H1 (cell line): ENCODE measurements around the gene RFPL3. TPM values are rescaled to one million over a fixed set of nuclear protein-coding genes. Genes with fewer than 3 reads are reported as not detected.

Experiments
- CTCF ChIA-PET: fragments of 300-600 bp; sonication (Branson Sonifier 250); formaldehyde crosslinking; loops from one replicate; lab custom pipeline; 2021; ENCODE audit not compliant: partially characterized antibody; lab: Charles Lee
- POLR2A ChIA-PET: fragments of 300-600 bp; sonication (Branson Sonifier 250); formaldehyde crosslinking; loops from one replicate; lab custom pipeline; 2021; ENCODE audit warnings: inconsistent platforms; ENCODE audit not compliant: partially characterized antibody; lab: Charles Lee
- DNase-seq, 2 experiments: peaks; one replicate each; pipeline versions ENCODE4 v3.0.0 to v3.0.0-alpha.2; 2010 to 2022; ENCODE audit warnings: low spot score in 2 of 2, low read depth in 1 of 2, mixed read lengths in 1 of 2
- FAIRE-seq: peaks from 2 replicates; lab custom pipeline; 2011; peaks lifted over from hg19 to GRCh38; lab: Jason Lieb, UNC
- H2AFZ ChIP-seq: 2 replicates; pipeline ENCODE4 v1.8.1; 2012; ENCODE audit warnings: low read length, inconsistent platforms
- H2AK5ac ChIP-seq: 2 replicates; pipeline ENCODE4 v1.6.1; 2013; ENCODE audit warnings: low read depth, low read length
- H2BK120ac ChIP-seq: replicated peaks from 2 replicates; pipeline ENCODE3; 2013; ENCODE audit warnings: low read depth, low read length, inconsistent platforms
- H2BK12ac ChIP-seq: 2 replicates; pipeline ENCODE4 v1.6.1; 2013; ENCODE audit warnings: low read depth, low read length
- H2BK15ac ChIP-seq: 2 replicates; pipeline ENCODE4 v1.6.1; 2013; ENCODE audit warnings: low read length
- H2BK20ac ChIP-seq: 2 replicates; pipeline ENCODE4 v1.6.1; 2013; ENCODE audit warnings: low read length
- H2BK5ac ChIP-seq: 2 replicates; pipeline ENCODE4 v1.6.1; 2013; ENCODE audit warnings: low read depth, low read length
- H3K14ac ChIP-seq: 2 replicates; pipeline ENCODE4 v1.6.1; 2013; ENCODE audit warnings: inconsistent platforms; ENCODE audit not compliant: insufficient read length
- H3K18ac ChIP-seq: 2 replicates; pipeline ENCODE4 v1.6.1; 2013; ENCODE audit warnings: low read length; ENCODE audit errors: extremely low read depth
- H3K23ac ChIP-seq: 2 replicates; pipeline ENCODE4 v1.6.1; 2013; ENCODE audit warnings: inconsistent platforms; ENCODE audit not compliant: insufficient read length
- H3K23me2 ChIP-seq: 2 replicates; pipeline ENCODE4 v1.6.1; 2013; ENCODE audit warnings: low read depth, low read length
- H3K27ac ChIP-seq: 2 replicates; pipeline ENCODE4 v1.6.1; 2011; ENCODE audit warnings: low read depth, low read length, inconsistent platforms
- H3K27me3 ChIP-seq, 4 experiments: replicated peaks in 1 of 4; 1 replicate in 1 of 4; 2 replicates in 3 of 4; pipeline versions ENCODE4 v1.6.1 to v1.8.1; 2011 to 2013; ENCODE audit warnings: low read length in 3 of 4, mild to moderate bottlenecking in 3 of 4, inconsistent platforms in 2 of 4, mixed read lengths in 2 of 4, moderate library complexity in 1 of 4; ENCODE audit not compliant: control insufficient read depth in 3 of 4, insufficient read depth in 3 of 4; ENCODE audit errors: extremely low read depth in 1 of 4
- H3K36me3 ChIP-seq, 4 experiments: 2 replicates each; pipeline versions ENCODE4 v1.6.1 to v1.8.1; 2011 to 2013; ENCODE audit warnings: mild to moderate bottlenecking in 4 of 4, low read length in 3 of 4, moderate library complexity in 2 of 4, control low read depth in 1 of 4, inconsistent platforms in 1 of 4; ENCODE audit not compliant: insufficient read depth in 4 of 4, control insufficient read depth in 2 of 4
- H3K4ac ChIP-seq: replicated peaks from 2 replicates; pipeline ENCODE3; 2013; ENCODE audit warnings: low read length, low read depth, mixed read lengths, inconsistent platforms; ENCODE audit not compliant: insufficient read length
- H3K4me1 ChIP-seq, 4 experiments: replicated peaks in 1 of 4; 1 replicate in 1 of 4; 2 replicates in 3 of 4; pipeline versions ENCODE4 v1.6.1 to v1.8.1; 2011 to 2013; ENCODE audit warnings: low read length in 3 of 4, inconsistent platforms in 2 of 4, mixed read lengths in 1 of 4; ENCODE audit not compliant: insufficient read depth in 4 of 4, control insufficient read depth in 3 of 4
- H3K4me2 ChIP-seq, 2 experiments: 2 replicates each; pipeline versions ENCODE4 v1.6.1 to v1.8.1; 2011 to 2013; ENCODE audit warnings: low read depth in 2 of 2, low read length in 2 of 2, control low read depth in 1 of 2, inconsistent platforms in 1 of 2, mild to moderate bottlenecking in 1 of 2; ENCODE audit not compliant: insufficient read depth in 1 of 2
- H3K4me3 ChIP-seq, 4 experiments: fragments of 200-600, 300-600 bp in 1 of 4; sonication (generic), shearing (Covaris generic), sonication (Bioruptor Twin) in 1 of 4; 2 replicates each; pipeline versions ENCODE4 v1.5.1 to v1.8.1; 2011 to 2016; ENCODE audit warnings: low read length in 4 of 4, low read depth in 3 of 4, control low read depth in 2 of 4, inconsistent platforms in 2 of 4, mild to moderate bottlenecking in 2 of 4, mixed read lengths in 1 of 4, moderate library complexity in 1 of 4; ENCODE audit not compliant: insufficient read depth in 2 of 4; ENCODE audit errors: extremely low read depth in 1 of 4
- H3K56ac ChIP-seq: replicated peaks from 2 replicates; pipeline ENCODE3; 2013; ENCODE audit warnings: low read depth, mild to moderate bottlenecking, mixed read lengths, low read length, inconsistent platforms; ENCODE audit not compliant: insufficient read length
- H3K79me1 ChIP-seq: 2 replicates; pipeline ENCODE4 v1.6.1; 2013; ENCODE audit warnings: low read depth, low read length, control low read depth
- H3K79me2 ChIP-seq, 2 experiments: 2 replicates each; pipeline versions ENCODE4 v1.6.1 to v1.8.1; 2012 to 2013; ENCODE audit warnings: low read length in 2 of 2, mild to moderate bottlenecking in 2 of 2, inconsistent platforms in 1 of 2; ENCODE audit not compliant: insufficient read depth in 2 of 2, control insufficient read depth in 1 of 2
- H3K9ac ChIP-seq, 4 experiments: replicated peaks in 1 of 4; 1 replicate in 1 of 4; 2 replicates in 3 of 4; pipeline versions ENCODE4 v1.6.1 to v1.8.1; 2011 to 2013; ENCODE audit warnings: low read depth in 3 of 4, low read length in 3 of 4, control low read depth in 2 of 4, mild to moderate bottlenecking in 2 of 4, moderate library complexity in 2 of 4, inconsistent platforms in 1 of 4; ENCODE audit errors: extremely low read depth in 1 of 4
- H3K9me3 ChIP-seq, 2 experiments: 2 replicates each; pipeline versions ENCODE4 v1.6.1 to v1.8.1; 2012 to 2013; ENCODE audit warnings: mild to moderate bottlenecking in 2 of 2, moderate library complexity in 2 of 2, control low read depth in 1 of 2, inconsistent platforms in 1 of 2, low read depth in 1 of 2, low read length in 1 of 2, mixed read lengths in 1 of 2; ENCODE audit not compliant: insufficient read depth in 2 of 2
- H4K20me1 ChIP-seq, 2 experiments: replicated peaks in 1 of 2; 2 replicates each; pipeline versions ENCODE3 to v1.8.1; 2011 to 2013; ENCODE audit warnings: inconsistent platforms in 2 of 2, low read length in 2 of 2, mild to moderate bottlenecking in 1 of 2; ENCODE audit not compliant: insufficient read depth in 2 of 2, control insufficient read depth in 1 of 2
- H4K5ac ChIP-seq: 2 replicates; pipeline ENCODE4 v1.6.1; 2013; ENCODE audit warnings: low read length, low read depth, mixed read lengths, inconsistent platforms; ENCODE audit not compliant: insufficient read length
- H4K8ac ChIP-seq: 2 replicates; pipeline ENCODE4 v1.8.0; 2013; ENCODE audit warnings: mild to moderate bottlenecking, moderate library complexity, low read length, inconsistent platforms; ENCODE audit not compliant: insufficient read depth; ENCODE audit errors: extremely low read depth
- H4K91ac ChIP-seq: replicated peaks from 2 replicates; pipeline ENCODE3; 2013; ENCODE audit warnings: low read length, mixed read lengths, inconsistent platforms; ENCODE audit not compliant: insufficient read length
- BRCA1 ChIP-seq: IDR thresholded peaks from 2 replicates; pipeline ENCODE4 v1.6.1; 2012; ENCODE audit warnings: low read depth, low read length, improper control_type of control experiment
- CEBPB ChIP-seq: IDR thresholded peaks from 2 replicates; pipeline ENCODE4 v1.6.1; 2012; ENCODE audit warnings: low read depth, low read length
- CHD1 ChIP-seq: IDR thresholded peaks from 2 replicates; pipeline ENCODE4 v1.6.1; 2012; ENCODE audit warnings: low read depth, low read length, improper control_type of control experiment
- GTF2F1 ChIP-seq: IDR thresholded peaks from 2 replicates; pipeline ENCODE4 v1.6.1; 2012; ENCODE audit warnings: low read depth, low read length, improper control_type of control experiment, borderline replicate concordance
- JUN ChIP-seq: IDR thresholded peaks from 2 replicates; pipeline ENCODE4 v1.6.1; 2011; ENCODE audit warnings: low read depth, mild to moderate bottlenecking, improper control_type of control experiment, low read length
- KDM5A ChIP-seq: fragments of 200-600 bp; IDR thresholded peaks from 2 replicates; pipeline ENCODE4 v1.7.1; 2012; ENCODE audit warnings: mild to moderate bottlenecking, low read length, inconsistent platforms, mixed read lengths
- RBBP5 ChIP-seq: IDR thresholded peaks from 2 replicates; pipeline ENCODE4 v1.7.1; 2012; ENCODE audit warnings: low read depth, mild to moderate bottlenecking, inconsistent platforms, low read length, moderate library complexity, borderline replicate concordance
- RXRA ChIP-seq: IDR thresholded peaks from 2 replicates; pipeline ENCODE4 v1.6.1; 2011; ENCODE audit warnings: low read depth, mild to moderate bottlenecking, low read length, moderate library complexity; ENCODE audit not compliant: insufficient read depth
- SIRT6 ChIP-seq: IDR thresholded peaks from one replicate; pipeline ENCODE4 v1.7.1; 2012; ENCODE audit warnings: low read length, inconsistent platforms
- SP2 ChIP-seq: IDR thresholded peaks from 2 replicates; pipeline ENCODE4 v1.6.1; 2012; ENCODE audit warnings: mild to moderate bottlenecking, low read length, inconsistent platforms
- SP4 ChIP-seq: IDR thresholded peaks from 2 replicates; pipeline ENCODE4 v1.6.1; 2012; ENCODE audit warnings: low read length, inconsistent platforms
- TBP ChIP-seq: IDR thresholded peaks from 2 replicates; pipeline ENCODE4 v1.6.1; 2011; ENCODE audit warnings: low read depth, low read length, improper control_type of control experiment
- TEAD4 ChIP-seq: IDR thresholded peaks from 2 replicates; pipeline ENCODE4 v1.6.1; 2012; ENCODE audit warnings: low read depth, low read length, inconsistent platforms, mixed read lengths
- USF2 ChIP-seq: IDR thresholded peaks from 2 replicates; pipeline ENCODE4 v1.6.1; 2011; ENCODE audit warnings: low read length, improper control_type of control experiment
- WGBS, 2 experiments: shearing (Covaris generic) in 1 of 2; methylation state at CpG; one replicate each; pipeline versions ENCODE4 v1.1.6 to v1.1.7; 2013 to 2015; ENCODE audit warnings: low lambda C conversion rate in 2 of 2, mixed read lengths in 2 of 2, inconsistent platforms in 1 of 2, low coverage in 1 of 2, missing lambda C conversion rate in 1 of 2; ENCODE audit not compliant: insufficient replicate concordance in 2 of 2, insufficient coverage in 1 of 2, insufficient read length in 1 of 2; ENCODE audit errors: extremely low coverage in 1 of 2, missing lambda C conversion rate in 1 of 2; 5-methylcytosine and 5-hydroxymethylcytosine counted together
- polyA plus RNA-seq, 7 experiments: library from polyadenylated mRNA; depleted of rRNA in 3 of 7; stranded (reverse) in 5 of 7; unstranded in 2 of 7; fragments of >200 nt in 5 of 7; fragments of 200-250 nt in 2 of 7; gene quantifications; 1 replicate in 5 of 7; 2 replicates in 1 of 7; 4 replicates in 1 of 7; pipeline versions ENCODE4 v1.2.1 to v1.2.3, GENCODE V29; 2011 to 2013; ENCODE audit warnings: missing spikeins in 2 of 7, mixed read lengths in 2 of 7
- total RNA-seq: library from RNA; stranded (reverse); fragmentation: NEBNext Ultra II Directional; extraction: Animal tissue kit (Norgen Biotek cat#: 25700); gene quantifications from 2 replicates; pipeline ENCODE4 v1.2.1, GENCODE V29; 2021

The RFPL3 gene
- total and polyA plus RNA-seq, 2 of the 8 experiments (the other 6 are each of a cell fraction or from before 2014, with no cell fraction given) = 0.08 to 0.24 TPM

- Histone ChIP-seq H4K20me1 (no peaks in the 10 kb centered on the region), H3K79me1 (no peaks in the 10 kb centered on the region), H3K9ac (no peak overlapping the region), H3K27me3 (no peaks in the 10 kb centered on the region), H3K4ac (no peak overlapping the region), H4K91ac (no peak overlapping the region), H4K8ac (no peak overlapping the region), H3K18ac (no peak overlapping the region), H3K9me3 (no peaks in the 10 kb centered on the region), H3K56ac (no peak overlapping the region), H3K4me3 (no peak overlapping the region), H3K14ac (no peak overlapping the region), H3K4me1 (peaks cover 0 to under 1% (median 0%) of the 10 kb centered on the region in 4 experiments; a peak in 2 of 7 replicates), H2BK5ac (no peak overlapping the region), H4K5ac (no peak overlapping the region), H3K23ac (no peak overlapping the region), H2BK12ac (no peak overlapping the region), H2AFZ (no peak overlapping the region), H2BK15ac (no peak overlapping the region), H3K36me3 (no peaks in the 10 kb centered on the region), H2BK120ac (no peak overlapping the region), H3K79me2 (no peaks in the 10 kb centered on the region), H3K23me2 (no peaks in the 10 kb centered on the region), H3K4me2 (no peak overlapping the region), H3K27ac (no peak overlapping the region), H2BK20ac (no peak overlapping the region), H2AK5ac (no peak overlapping the region)
- DNase-seq (no peak), FAIRE-seq (no peak)
- CTCF ChIA-PET = interaction anchor here (1.4 kb wide), 1 partner anchor 17 kb away, joined by 3 read pairs; no protein-coding TSS in a partner anchor
- POLR2A ChIA-PET = no interaction called here
- 100% methylated on average over 2 of the region's 2 CpGs; no CpG with 5 or more reads in 1 of the 2 experiments for WGBS, 2 experiments
- TF ChIP-seq TEAD4 = no peak
- no peak for TF ChIP-seq USF2
- no peak for TF ChIP-seq SP2
- TF ChIP-seq CEBPB = no peak
- no peak for TF ChIP-seq TBP
- TF ChIP-seq KDM5A = no peak
- TF ChIP-seq BRCA1 = no peak
- TF ChIP-seq GTF2F1 = no peak
- no peak for TF ChIP-seq RBBP5
- TF ChIP-seq SP4 = no peak
- no peak for TF ChIP-seq CHD1
- no peak for TF ChIP-seq SIRT6
- TF ChIP-seq JUN = no peak
- no peak for TF ChIP-seq RXRA
Measured at GRCh38 chr22:32361257-32361656, 3.6 kb downstream of the RFPL3 start.
